ENCODE data around the gene EP300. TPM values are rescaled to one million over a fixed set of nuclear protein-coding genes. Genes with fewer than 3 reads are reported as not detected.
"Not testable (repeated sequence)": the region's sequence is repeated elsewhere in the genome, so short reads cannot be mapped to it uniquely, and the experiment has no call there.

EP300 gene
- polyA plus RNA-seq (2013, experiment 1 of 2; ENCODE audit: insufficient read length), result 27.4 TPM
- 30.4 TPM for polyA plus RNA-seq (2013, experiment 2 of 2; ENCODE audit: insufficient read length)

DNA sequence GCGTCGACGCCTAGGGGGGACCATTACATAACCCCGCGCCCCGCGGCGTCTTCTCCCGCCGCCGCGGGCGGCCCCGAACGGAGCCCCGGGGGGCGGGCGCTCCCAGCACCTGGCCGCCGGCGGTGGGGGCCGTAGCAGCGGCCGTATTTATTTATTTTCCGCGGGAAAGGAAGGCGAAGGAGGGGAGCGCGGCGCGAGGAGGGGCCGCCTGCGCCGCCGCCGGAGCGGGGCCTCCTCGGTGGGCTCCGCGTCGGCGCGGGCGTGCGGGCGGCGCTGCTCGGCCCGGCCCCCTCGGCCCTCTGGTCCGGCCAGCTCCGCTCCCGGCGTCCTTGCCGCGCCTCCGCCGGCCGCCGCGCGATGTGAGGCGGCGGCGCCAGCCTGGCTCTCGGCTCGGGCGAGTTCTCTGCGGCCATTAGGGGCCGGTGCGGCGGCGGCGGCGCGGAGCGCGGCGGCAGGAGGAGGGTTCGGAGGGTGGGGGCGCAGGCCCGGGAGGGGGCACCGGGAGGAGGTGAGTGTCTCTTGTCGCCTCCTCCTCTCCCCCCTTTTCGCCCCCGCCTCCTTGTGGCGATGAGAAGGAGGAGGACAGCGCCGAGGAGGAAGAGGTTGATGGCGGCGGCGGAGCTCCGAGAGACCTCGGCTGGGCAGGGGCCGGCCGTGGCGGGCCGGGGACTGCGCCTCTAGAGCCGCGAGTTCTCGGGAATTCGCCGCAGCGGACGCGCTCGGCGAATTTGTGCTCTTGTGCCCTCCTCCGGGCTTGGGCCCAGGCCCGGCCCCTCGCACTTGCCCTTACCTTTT is at the start of gene EP300:
Gene EP300 (plus strand): TSS at position 570 of the 795 bp plus-strand sequence. CDS start 413 bp downstream, outside the sequence.
- peak; percentile 89 for DNase-seq

DNA sequence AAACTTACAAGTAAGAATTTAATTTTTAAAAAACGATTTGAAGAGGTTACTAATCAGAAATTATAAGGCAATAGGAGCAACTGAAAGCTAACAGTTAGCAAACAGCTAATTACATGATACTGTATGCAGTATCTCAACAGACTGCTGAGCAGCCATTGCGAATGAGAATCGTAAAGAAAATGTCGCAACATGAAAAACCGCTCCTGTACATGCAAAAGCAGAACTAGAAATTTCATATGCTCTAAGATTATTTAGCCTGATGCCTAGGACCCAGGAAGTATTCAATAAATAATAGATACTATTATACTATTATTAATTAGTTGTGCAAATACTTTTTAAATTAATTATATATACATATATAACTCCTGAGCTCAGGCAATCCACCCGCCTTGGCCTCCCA is 48.7 kb upstream of the EP300 start:
- no peak for DNase-seq

DNA sequence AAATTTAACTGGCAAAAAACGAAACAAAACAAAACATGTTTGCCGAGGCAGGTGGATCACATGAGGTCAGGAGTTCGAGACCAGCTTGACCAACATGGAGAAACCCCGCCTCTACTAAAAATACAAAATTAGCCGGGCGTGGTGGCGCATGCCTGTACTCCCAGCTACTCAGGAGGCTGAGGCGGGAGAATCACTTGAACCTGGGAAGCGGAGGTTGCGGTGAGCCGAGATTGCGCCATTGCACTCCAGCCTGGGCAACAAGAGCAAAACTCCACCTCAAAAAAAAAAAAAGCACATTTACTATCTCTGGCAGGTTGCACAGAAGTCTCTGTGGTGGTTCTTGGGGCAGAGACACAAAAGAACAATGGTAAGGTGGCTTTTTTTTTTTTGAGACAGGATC is 46.8 kb upstream of the EP300 start:
- DNase-seq, result not testable (repeated sequence)

DNA sequence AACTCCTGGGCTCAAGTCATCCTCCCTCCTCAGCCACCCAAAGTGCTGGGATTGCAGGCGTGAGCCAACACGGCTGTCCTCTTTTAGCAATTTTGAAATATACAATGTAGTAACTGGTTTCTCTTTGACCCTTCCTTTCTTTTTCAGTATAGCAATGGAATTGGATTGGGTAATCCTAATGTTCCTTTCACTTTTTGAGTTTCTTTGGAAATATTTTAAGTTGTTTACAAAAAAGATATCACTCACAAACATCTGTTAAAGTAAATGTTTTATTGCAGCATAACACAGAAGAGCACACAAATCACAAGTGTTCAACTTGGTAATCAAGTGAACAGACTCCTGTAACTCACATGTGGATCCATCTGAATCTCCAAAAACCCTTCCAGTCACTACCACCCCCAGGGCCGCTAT is 44.6 kb upstream of the EP300 start:
- DNase-seq, result no peak

DNA sequence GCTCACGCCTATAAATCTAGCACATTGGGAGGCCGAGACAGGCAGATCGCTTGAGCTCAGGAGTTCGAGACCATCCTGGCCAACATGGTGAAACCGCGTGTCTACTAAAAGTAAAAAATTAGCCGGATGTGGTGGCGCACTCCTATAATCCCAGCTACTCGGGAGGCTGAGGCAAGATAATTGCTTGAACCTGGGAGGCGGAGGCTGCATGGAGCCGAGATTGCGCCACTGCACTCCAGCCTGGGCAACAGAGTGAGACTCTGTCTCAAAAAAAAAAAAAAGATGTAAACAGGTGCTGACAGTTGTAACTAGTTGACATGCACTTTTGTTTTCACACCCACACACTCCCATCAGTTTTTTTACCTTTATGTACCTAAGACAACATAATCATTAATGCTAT is 44.0 kb upstream of the EP300 start:
- DNase-seq, result not testable (repeated sequence)

DNA sequence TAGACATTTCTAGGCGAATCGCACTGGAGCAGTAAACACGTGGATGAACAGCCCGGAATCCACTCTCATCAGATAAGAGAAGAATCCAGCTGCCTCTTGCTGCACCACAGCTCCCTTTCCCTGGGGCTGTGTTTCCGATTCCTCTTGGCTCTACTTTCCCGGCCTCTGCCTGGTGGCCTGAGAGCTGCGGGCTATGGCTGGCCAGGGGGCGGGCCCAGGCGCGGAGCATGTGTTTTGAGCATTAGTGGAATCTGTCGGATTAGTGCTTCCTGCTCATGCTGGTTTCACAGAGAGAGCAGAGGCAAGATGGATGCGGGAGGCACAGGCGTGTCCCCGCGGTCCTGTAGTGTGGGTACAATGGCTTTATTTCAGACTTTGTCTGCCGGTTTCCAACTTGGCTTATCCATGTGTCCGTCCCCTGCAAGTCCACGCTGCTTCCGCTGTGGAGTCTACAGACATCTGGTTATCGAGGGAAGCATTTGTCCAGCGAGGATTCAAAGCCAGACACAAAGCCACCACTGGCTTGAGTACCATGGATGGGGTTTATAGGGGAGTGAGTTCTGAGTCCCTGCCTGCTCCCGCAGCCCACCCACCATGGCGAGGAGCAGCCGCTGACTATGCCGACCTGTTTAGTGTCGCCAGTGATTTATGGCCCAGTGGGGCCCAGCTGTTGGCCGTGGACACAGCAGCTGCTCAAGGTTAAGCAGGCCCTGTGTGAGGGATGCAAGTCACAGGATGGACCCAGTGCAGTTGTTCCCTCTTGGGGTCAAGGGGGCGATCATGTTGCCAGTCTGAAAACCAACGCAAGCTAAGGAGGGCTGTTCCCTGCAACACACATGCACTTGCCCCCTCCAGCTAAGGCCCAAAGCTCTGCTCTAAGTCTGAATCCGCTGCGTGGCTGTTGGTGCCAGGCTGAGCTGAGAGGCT is 43.3 kb upstream of the EP300 start:
- DNase-seq, result peak; percentile 78

DNA sequence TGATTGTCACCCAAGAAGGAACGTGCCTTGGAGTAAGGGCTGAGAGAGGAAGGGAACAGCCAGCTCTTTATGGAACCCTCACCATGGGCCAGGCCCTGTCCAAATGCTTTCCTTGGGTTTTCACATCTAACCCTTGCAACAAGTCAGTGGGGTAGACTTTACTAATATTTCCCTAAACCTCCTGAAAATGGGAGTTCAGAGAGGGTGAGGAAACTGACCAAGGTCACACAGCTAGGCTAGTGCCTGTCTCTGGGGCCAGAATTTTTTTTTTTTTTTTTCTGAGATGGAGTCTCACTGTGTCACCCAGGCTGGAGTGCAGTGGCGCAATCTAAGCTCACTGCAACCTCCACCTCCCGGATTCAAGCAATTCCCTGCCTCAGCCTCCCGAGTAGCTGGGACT is 42.6 kb upstream of the EP300 start:
- not testable (repeated sequence) for DNase-seq

DNA sequence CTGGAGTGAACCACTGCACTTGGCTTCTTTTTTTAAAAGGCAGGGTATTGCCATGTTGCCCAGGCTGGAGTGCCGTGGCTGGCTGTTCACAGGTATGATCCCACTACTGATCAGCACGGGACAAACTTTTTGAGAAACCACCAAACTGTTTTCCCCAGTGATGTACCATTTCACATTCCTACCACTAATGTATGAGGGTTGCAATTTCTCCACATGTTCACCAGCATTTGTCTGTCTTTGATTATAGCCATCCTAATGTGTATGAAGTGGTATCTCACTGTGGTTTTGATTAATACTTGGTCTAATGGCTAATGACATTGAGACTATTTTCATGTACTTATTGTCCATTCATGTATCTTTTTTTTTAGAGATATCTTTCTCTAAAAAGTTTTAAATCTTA is 41.5 kb upstream of the EP300 start:
- peak; percentile 61 for DNase-seq

DNA sequence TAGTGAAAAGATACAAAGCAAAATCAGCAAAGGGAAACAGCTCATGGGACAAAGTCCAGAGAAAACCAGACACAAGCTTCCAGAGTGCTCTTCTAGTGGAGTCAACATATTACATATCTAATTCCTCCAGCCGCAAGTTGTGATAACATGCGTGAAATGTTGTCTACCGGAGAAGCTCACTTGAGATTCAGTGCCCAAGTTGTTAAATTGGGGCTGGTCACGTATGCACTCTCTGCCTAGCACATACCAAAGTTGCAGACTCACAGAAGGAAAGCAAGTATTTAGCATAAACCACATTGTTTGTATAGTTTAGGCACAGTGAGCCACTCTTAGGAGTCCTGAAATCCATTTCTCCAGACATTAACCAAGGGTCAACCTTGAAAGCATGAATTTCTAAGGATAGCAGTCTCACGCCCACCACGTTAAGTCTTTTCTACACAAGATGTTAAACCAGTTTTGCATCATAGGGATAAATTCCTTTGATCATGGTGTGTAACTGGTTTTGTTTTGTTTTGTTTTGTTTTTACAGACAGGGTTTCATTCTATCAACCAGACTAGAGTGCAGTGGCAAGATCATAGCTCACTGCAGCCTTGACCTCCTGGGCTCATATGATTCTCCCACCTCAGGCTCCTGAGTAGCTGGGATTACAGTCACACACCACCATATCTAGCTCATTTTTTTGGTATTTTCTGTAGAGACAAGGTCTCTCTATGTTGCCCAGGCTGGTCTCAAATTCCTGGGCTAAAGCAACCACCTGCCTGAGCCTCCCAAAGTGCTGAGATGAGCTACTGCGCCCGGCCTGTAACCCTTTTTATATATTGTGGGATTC is 39.5 kb upstream of the EP300 start:
- peak; percentile 84 for DNase-seq

DNA sequence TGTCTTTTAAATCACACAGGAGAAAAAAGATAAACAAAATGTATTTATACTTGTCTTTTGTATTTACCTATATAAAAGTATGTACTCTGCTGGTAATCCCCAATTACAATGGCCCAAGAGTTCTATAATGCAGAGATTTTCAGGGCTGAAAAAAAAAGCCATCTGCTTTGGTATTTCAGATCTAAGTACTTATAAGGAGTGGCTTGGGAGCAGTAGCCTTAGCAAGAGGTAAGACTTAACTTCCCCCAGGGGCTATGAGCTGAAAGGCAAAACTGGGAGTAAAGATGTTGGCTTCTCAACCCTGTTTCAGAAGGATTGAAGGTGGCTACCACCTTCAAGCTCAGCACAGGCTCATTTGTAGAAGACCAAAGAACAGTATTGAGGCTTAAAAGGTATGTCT is 35.3 kb upstream of the EP300 start:
- DNase-seq, result no peak

DNA sequence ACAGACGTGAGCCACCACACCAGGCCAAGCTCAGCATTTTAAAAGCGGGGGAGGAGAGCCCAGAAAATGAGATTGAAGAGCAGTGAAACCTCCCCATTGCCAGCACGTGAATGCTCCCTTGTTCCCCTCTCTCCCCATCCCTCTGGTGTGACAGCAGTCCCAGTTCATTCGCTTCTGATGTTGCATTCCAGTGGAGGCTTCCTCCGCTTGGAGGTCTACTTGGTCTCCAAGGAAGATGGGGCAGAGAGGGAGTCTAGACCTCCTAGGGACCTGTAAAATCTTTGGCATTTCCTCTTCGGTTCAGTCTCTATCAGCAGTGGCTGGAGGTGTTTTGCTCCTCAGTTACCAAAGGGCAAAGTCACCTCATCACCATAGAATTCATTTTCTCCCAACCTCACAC is 30.2 kb upstream of the EP300 start:
- DNase-seq, result peak; percentile 41

DNA sequence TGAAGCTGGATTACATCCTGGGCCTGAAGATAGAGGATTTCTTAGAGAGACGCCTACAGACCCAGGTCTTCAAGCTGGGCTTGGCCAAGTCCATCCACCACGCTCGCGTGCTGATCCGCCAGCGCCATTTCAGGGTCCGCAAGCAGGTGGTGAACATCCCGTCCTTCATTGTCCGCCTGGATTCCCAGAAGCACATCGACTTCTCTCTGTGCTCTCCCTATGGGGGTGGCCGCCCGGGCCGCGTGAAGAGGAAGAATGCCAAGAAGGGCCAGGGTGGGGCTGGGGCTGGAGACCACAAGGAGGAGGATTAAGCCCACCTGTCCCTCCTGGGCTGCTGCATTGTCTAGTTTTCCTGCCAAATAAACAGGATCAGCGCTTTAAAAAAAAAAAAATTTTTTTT is 28.1 kb upstream of the EP300 start:
- not testable (repeated sequence) for DNase-seq

DNA sequence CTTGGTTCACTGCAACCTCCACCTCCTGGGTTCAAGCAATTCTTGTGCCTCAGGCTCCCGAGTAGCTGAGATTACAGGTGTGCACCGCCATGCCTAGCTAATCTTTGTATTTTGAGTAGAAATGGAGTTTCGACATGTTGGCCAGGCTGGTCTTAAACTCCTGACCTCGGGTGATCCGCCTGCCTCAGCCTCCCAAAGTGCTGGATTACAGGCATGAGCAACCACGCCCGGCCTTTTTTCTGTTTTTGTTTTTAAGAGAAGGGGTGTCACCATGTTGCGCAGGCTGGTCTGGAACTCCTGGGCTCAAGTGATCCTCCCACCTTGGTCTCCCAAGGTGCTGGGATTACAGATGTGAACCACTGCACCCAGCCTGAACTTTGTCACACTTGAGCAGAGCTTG is 26.1 kb upstream of the EP300 start:
- DNase-seq, result not testable (repeated sequence)

DNA sequence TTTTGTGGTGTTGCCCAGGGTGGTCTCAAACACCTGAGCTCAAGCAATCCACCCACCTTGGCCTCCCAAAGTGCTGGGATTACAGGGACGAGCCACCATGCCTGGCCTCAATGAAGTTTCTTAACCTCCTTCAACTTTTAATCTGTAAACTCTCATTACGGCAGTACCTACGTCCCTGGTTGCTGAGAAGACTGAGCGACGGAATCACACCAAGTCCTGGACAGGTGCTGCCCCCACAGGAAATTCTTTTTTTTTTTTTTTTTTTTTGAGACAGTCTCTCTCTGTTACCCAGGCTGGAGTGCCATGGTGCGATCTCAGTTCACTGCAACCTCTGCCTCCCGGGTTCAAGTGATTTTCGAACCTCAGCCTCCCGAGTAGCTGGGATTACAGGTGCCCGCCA is 24.4 kb upstream of the EP300 start:
- DNase-seq, result not testable (repeated sequence)

DNA sequence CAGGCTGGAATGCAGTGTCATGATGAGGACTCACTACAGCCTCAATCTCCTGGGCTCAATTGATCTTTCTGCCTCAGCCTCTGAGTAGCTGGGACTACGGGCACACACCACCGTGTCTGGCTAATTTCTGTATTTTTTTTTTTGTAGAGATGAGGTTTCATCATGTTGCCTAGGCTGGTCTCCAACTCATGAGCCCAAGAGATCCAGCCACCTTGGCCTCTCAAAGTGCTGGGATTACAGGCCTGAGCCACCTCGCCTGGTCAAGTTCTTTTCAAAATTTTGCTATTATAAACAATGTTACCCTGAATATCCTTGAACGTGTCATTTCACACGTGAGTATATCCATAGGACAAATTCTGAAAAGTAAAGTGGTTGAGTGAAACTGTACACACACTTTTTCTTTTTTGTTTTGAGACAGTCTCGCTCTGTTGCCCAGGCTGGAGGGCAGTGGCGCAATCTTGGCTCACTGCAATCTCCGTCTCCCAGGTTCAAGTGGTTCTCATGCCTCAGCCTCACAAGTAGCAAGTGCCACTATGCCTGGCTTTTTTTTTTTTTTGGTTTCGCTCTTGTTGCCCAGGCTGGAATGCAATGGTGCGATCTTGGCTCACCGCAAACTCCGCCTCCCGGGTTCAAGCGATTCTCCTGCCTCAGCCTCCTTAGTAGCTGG is 21.6 kb upstream of the EP300 start:
- DNase-seq, result no peak

DNA sequence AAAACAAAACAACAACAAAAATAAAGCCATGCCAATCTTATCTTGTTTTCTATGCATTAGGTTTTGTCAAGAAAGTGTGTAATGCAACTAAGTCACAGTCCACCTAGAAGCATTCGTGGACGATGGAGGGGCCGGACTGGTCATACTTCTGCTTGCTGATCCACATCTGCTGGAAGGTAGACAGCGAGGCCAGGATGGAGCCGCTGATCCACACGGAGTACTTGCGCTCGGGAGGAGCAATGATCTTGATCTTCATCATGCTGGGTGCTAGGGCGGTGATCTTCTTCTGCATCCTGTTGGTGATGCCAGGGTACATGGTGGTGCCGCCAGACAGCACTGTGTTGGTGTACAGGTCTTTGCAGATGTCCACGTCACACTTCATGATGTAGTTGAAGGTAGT is 18.3 kb upstream of the EP300 start:
- DNase-seq, result no peak

DNA sequence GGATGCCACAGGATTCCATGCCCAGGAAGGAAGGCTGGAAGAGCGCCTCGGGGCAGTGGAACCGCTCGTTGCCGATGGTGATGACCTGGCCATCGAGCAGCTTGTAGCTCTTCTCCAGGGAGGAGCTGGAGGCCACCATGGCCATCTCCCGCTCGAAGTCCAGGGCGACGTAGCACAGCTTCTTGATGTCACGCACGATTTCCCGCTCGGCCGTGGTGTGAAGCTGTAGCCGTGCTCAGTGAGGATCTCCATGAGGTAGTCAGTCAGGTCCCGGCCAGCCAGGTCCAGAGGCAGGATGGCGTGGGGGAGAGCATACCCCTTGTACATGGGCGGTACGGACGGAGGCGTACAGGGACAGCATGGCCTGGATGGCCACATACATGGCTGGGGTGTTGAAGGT is 17.9 kb upstream of the EP300 start:
- no peak for DNase-seq

DNA sequence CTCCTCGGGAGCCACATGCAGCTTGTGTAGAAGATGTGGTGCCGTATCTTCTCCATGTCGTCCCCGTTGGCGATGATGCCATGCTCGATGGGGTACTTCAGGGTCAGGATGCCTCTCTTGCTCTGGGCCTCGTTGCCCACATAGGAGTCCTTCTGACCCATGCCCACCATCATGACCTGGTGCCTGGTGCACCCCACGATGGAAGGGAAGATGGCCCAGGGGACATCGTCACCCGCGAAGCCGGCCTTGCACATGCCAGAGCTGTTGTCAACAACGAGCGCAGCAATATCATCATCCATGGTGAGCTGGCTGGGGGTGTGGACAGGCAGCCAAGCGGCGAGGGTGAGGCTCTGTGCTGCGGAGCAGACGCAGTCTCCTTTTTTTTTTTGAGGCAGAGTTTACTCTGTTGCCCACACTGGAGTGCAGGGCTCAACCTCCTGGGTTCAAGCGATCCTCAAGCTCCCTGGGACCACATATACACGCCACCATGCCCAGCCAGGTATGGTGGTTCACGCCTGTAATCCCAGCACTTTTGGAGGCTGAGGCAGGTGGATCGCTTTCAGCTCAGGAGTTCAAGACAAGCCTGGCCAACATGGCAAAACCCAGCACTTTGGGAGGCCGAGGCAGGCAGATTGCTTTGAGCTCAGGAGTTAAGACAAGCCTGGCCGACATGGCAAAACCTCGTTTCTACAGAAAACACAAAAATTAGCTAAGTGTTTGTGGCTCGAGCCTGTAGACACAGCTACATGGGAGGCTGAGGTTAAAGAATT is 17.3 kb upstream of the EP300 start:
- no peak for DNase-seq

DNA sequence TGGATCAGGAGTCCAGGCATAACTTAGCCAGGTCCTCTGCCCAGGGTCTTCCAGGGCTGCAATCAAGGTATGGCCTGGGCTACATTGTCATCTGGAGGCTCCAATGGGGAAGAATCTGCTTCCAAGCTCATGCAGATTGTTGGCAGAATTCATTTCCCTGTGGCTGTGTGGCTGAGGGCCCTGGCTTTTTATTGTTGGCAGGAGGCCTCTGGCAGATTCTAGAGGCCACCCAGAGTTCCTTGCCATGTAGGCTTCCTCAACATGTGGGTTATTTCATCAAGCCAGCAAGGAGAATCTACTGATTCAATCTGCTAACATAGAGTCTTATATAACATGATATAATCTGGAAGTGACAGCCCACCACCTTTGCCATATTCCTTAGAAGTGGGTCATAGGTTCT is 16.4 kb upstream of the EP300 start:
- no peak for DNase-seq

DNA sequence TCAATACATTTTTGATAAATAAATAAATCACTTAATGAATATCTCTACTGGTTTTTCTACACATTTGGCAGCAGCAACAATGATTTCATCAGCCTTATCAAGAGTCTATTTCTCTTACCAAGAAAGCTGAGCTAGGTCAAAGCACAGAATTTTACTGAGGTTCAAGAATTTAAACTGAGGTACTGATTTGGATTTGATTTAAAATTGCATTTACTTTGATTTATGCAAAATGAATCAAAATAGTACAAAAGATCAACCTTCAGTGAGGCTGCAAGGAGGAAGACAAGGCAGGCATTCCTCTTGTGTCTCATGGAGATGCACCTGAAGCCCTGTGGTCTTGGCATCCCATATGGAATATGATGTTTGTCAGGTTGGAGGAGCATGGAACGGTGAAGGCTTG is 15.5 kb upstream of the EP300 start:
- DNase-seq, result no peak

DNA sequence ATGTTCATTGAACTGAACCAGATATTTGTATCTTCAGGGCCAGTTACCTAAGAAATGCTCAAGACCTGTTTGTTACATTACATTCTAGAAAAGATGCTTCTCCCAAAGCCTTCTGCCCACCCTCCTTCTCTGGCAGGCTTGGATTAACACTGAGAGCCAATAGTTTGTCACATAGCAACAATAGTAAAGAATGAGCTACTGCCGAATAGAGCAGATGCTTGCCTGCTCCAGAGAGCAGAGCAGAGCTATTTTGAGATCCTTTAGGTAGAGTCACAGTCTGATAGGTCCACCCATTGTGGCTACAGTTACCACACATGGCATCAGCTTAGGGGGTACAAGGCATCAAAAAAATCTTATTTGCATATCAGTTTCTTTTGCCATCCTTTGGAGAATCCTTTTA is 13.5 kb upstream of the EP300 start:
- DNase-seq, result no peak
